Spinal cord (tissue), 10 donors: Measurements from ENCODE around the gene KNCN. TPM values are rescaled to one million over a fixed set of nuclear protein-coding genes. Genes with fewer than 3 reads are reported as not detected.
A peak's percentile ranks its signal among the peaks of the same experiment; 100 is the strongest.

Source experiments
- DNase-seq, 6 donors: peaks; one replicate each; pipeline versions ENCODE4 v3.0.0 to v3.0.0-alpha.2; 2013 to 2015; ENCODE audit warnings: low spot score in 6 of 6, low read depth in 4 of 6
- H3K27ac ChIP-seq: one replicate; pipeline ENCODE4 v1.5.1; 2013; ENCODE audit warnings: low read depth, low read length, control low read depth
- H3K27me3 ChIP-seq: one replicate; pipeline ENCODE4 v1.6.1; 2013; ENCODE audit warnings: low read length; ENCODE audit not compliant: control insufficient read depth, insufficient read depth
- H3K36me3 ChIP-seq: one replicate; pipeline ENCODE4 v1.6.1; 2013; ENCODE audit warnings: low read length; ENCODE audit not compliant: control insufficient read depth, insufficient read depth
- H3K4me1 ChIP-seq: one replicate; pipeline ENCODE4 v1.6.1; 2013; ENCODE audit warnings: low read length; ENCODE audit not compliant: control insufficient read depth, insufficient read depth
- H3K4me3 ChIP-seq: one replicate; pipeline ENCODE4 v1.5.1; 2013; ENCODE audit warnings: low read depth, low read length, control low read depth
- H3K9me3 ChIP-seq: one replicate; pipeline ENCODE4 v1.6.1; 2013; ENCODE audit warnings: low read length; ENCODE audit not compliant: control insufficient read depth, insufficient read depth
- WGBS: methylation state at CpG from one replicate; pipeline ENCODE4 v1.1.5; 2013; ENCODE audit warnings: missing lambda C conversion rate; ENCODE audit not compliant: insufficient coverage; 5-methylcytosine and 5-hydroxymethylcytosine counted together
- long read RNA-seq, 4 donors: transcript quantifications; one replicate each; lab custom pipeline, GENCODE V29; 2026
- polyA plus RNA-seq, 2 donors: library from polyadenylated mRNA; unstranded; fragments of 120-200 nt; gene quantifications; one replicate each; pipeline ENCODE4 v1.2.1, GENCODE V29; 2013; ENCODE audit not compliant: insufficient read length in 2 of 2
- total RNA-seq, 2 donors: library from RNA; depleted of rRNA in 1 of 2; stranded (reverse); fragments of 120-200 nt in 1 of 2; fragments of >200 nt in 1 of 2; gene quantifications; one replicate each; pipeline versions ENCODE4 v1.2.3 to v1.2.4, GENCODE V29; 2013 to 2014
- donor health status: healthy.

KNCN gene
- under 1 TPM; 0.17 to 0.40 TPM for total RNA-seq
- polyA plus RNA-seq = 1 to 10 TPM; 1.8 to 1.9 TPM
- long read RNA-seq, donor 1 = 0 reads
- long read RNA-seq, donor 2 = 0 reads
- long read RNA-seq, donor 3 = 0 reads
- long read RNA-seq, donor 4 = 0 reads

- Histone ChIP-seq H3K27ac (no peak within 1 kb of the TSS), H3K27me3 (peaks cover 10% of the 10 kb centered on the region), H3K4me1 (peaks cover 69% of the 10 kb centered on the region), H3K9me3 (no peaks in the 10 kb centered on the region), H3K4me3 (no peak within 1 kb of the TSS), H3K36me3 (no peaks in the 10 kb centered on the region)
- no peak for DNase-seq
- 65% methylated on average over 6 of the region's 6 CpGs for WGBS
Measured at GRCh38 chr1:46551597-46552095, at the start of gene KNCN. KNCN (minus strand) TSS chr1:46551647; CDS start chr1:46551215, 432 bp downstream.

- Histone ChIP-seq H3K27me3 (no peaks in the 10 kb centered on the region), H3K4me1 (peaks cover 10% of the 10 kb centered on the region), H3K36me3 (no peaks in the 10 kb centered on the region), H3K9me3 (no peaks in the 10 kb centered on the region), H3K4me3 (no peak overlapping the region), H3K27ac (no peak overlapping the region)
- WGBS = 75% methylated on average over 6 of the region's 9 CpGs
- no peak for DNase-seq
Measured at GRCh38 chr1:46599059-46599970, 47.9 kb upstream of the KNCN start.

- H3K27ac ChIP-seq = no peak overlapping the region
- WGBS = no CpG with 5 or more reads among the region's 3 CpGs
Measured at GRCh38 chr1:46596846-46597245, 45.4 kb upstream of the KNCN start.

GRCh38 chr1:46596036-46596435 is 44.6 kb upstream of the KNCN start:
- 100% methylated on average over 1 of the region's 1 CpG for WGBS
- peaks cover 27% of the 10 kb centered on the region for H3K36me3 ChIP-seq
- DNase-seq = no peak
- no peaks in the 10 kb centered on the region for H3K9me3 ChIP-seq
- no peaks in the 10 kb centered on the region for H3K4me1 ChIP-seq
- no peak overlapping the region for H3K4me3 ChIP-seq
- no peaks in the 10 kb centered on the region for H3K27me3 ChIP-seq
- no peak overlapping the region for H3K27ac ChIP-seq

More at GRCh38 chr1:46596846-46597245, 45.4 kb upstream of the KNCN start:
- H3K36me3 ChIP-seq = peaks cover 19% of the 10 kb centered on the region
- no peaks in the 10 kb centered on the region for H3K27me3 ChIP-seq
- no peaks in the 10 kb centered on the region for H3K9me3 ChIP-seq
- H3K4me3 ChIP-seq = no peak overlapping the region
- no peak for DNase-seq
- no peaks in the 10 kb centered on the region for H3K4me1 ChIP-seq

- WGBS = 90% methylated on average over 2 of the region's 3 CpGs
- Histone ChIP-seq H3K4me3 (no peak overlapping the region), H3K27me3 (no peaks in the 10 kb centered on the region), H3K4me1 (no peaks in the 10 kb centered on the region), H3K27ac (no peak overlapping the region), H3K36me3 (peaks cover 29% of the 10 kb centered on the region), H3K9me3 (no peaks in the 10 kb centered on the region)
- peak in 1 of 6 donors; percentile 26 for DNase-seq
Measured at GRCh38 chr1:46595127-46595526, 43.7 kb upstream of the KNCN start.

- Histone ChIP-seq H3K27ac (no peak overlapping the region), H3K27me3 (no peaks in the 10 kb centered on the region), H3K9me3 (no peaks in the 10 kb centered on the region), H3K4me1 (no peaks in the 10 kb centered on the region), H3K36me3 (peaks cover 35% of the 10 kb centered on the region), H3K4me3 (no peak overlapping the region)
- 92% methylated on average over 2 of the region's 5 CpGs for WGBS
- DNase-seq = no peak
Measured at GRCh38 chr1:46594063-46594462, 42.6 kb upstream of the KNCN start.

- 88% methylated on average over 4 of the region's 4 CpGs for WGBS
- Histone ChIP-seq H3K27ac (no peak overlapping the region), H3K4me1 (no peaks in the 10 kb centered on the region), H3K9me3 (no peaks in the 10 kb centered on the region), H3K27me3 (no peaks in the 10 kb centered on the region), H3K36me3 (peaks cover 36% of the 10 kb centered on the region), H3K4me3 (no peak overlapping the region)
- no peak for DNase-seq
Measured at GRCh38 chr1:46592823-46593222, 41.4 kb upstream of the KNCN start.

- Histone ChIP-seq H3K27ac (no peak overlapping the region), H3K36me3 (peaks cover 39% of the 10 kb centered on the region), H3K4me1 (peaks cover 14% of the 10 kb centered on the region), H3K9me3 (no peaks in the 10 kb centered on the region), H3K27me3 (no peaks in the 10 kb centered on the region), H3K4me3 (no peak overlapping the region)
- DNase-seq = no peak
- 91% methylated on average over 3 of the region's 3 CpGs for WGBS
Measured at GRCh38 chr1:46589529-46589928, 38.1 kb upstream of the KNCN start.

- Histone ChIP-seq H3K27me3 (no peaks in the 10 kb centered on the region), H3K9me3 (no peaks in the 10 kb centered on the region), H3K27ac (no peak overlapping the region), H3K4me1 (peaks cover 15% of the 10 kb centered on the region), H3K4me3 (no peak overlapping the region), H3K36me3 (peaks cover 27% of the 10 kb centered on the region)
- WGBS = 94% methylated on average over 5 of the region's 7 CpGs
- no peak for DNase-seq
Measured at GRCh38 chr1:46587069-46587468, 35.6 kb upstream of the KNCN start.
